HepG2 (cell line): ENCODE results near the gene RIPOR1. TPM values are rescaled to one million over a fixed set of nuclear protein-coding genes. Genes with fewer than 3 reads are reported as not detected.

Source experiments
- CC2D1A ChIP-seq: sonication (generic); formaldehyde crosslinking; IDR thresholded peaks from 2 replicates; pipeline ENCODE4 v1.8.1; 2023; ENCODE audit warnings: mild to moderate bottlenecking, missing genetic modification reagents
- CHCHD3 ChIP-seq: sonication (generic); formaldehyde crosslinking; IDR thresholded peaks from 2 replicates; pipeline ENCODE4 v1.8.0; 2022; ENCODE audit warnings: mild to moderate bottlenecking, missing genetic modification reagents, moderate library complexity
- ELF1 ChIP-seq: sonication (generic); formaldehyde crosslinking; IDR thresholded peaks from 2 replicates; pipeline ENCODE4 v1.4.0; 2020; ENCODE audit warnings: missing genetic modification reagents
- GRHL1 ChIP-seq: sonication (generic); formaldehyde crosslinking; conservative IDR thresholded peaks from 2 replicates; pipeline ENCODE4 v1.8.0; 2022; ENCODE audit warnings: missing genetic modification reagents
- IKZF1 ChIP-seq: fragments of 450-650 bp; IDR thresholded peaks from 2 replicates; pipeline ENCODE4 v1.7.1; 2016
- JUN ChIP-seq: sonication (generic); formaldehyde crosslinking; IDR thresholded peaks from 2 replicates; pipeline ENCODE4 v1.4.0; 2020; ENCODE audit warnings: mild to moderate bottlenecking, missing genetic modification reagents
- LRRFIP1 ChIP-seq: sonication (generic); formaldehyde crosslinking; conservative IDR thresholded peaks from 2 replicates; pipeline ENCODE4 v1.4.0; 2020; ENCODE audit warnings: missing genetic modification reagents
- NFE2L1 ChIP-seq: sonication (generic); formaldehyde crosslinking; IDR thresholded peaks from 2 replicates; pipeline ENCODE4 v1.4.0; 2020; ENCODE audit warnings: missing genetic modification reagents, mild to moderate bottlenecking, borderline replicate concordance
- RARG ChIP-seq: sonication (generic); formaldehyde crosslinking; IDR thresholded peaks from 2 replicates; pipeline ENCODE4 v1.4.0; 2020; ENCODE audit warnings: low read depth, mild to moderate bottlenecking, missing genetic modification reagents
- SIN3A ChIP-seq: IDR thresholded peaks from 2 replicates; pipeline ENCODE4 v1.6.1; 2011; ENCODE audit warnings: low read depth, mild to moderate bottlenecking, control low read depth, low read length, borderline replicate concordance
- SNAI1 ChIP-seq: sonication (generic); formaldehyde crosslinking; IDR thresholded peaks from 2 replicates; pipeline ENCODE4 v1.5.0; 2020; ENCODE audit warnings: mild to moderate bottlenecking, missing genetic modification reagents, borderline replicate concordance
- STAT6 ChIP-seq: sonication (generic); formaldehyde crosslinking; IDR thresholded peaks from 2 replicates; pipeline ENCODE4 v1.4.0; 2020; ENCODE audit warnings: missing genetic modification reagents, mild to moderate bottlenecking, borderline replicate concordance
- TAF15 ChIP-seq: fragments of 200-400 bp; formaldehyde crosslinking; IDR thresholded peaks from one replicate; pipeline ENCODE4 v1.6.1; 2018; ENCODE audit warnings: mild to moderate bottlenecking, low read depth, low read length; ENCODE audit not compliant: poor library complexity, severe bottlenecking
- ZC3H4 ChIP-seq: sonication (generic); formaldehyde crosslinking; IDR thresholded peaks from 2 replicates; pipeline ENCODE4 v1.4.0; 2020; ENCODE audit warnings: missing genetic modification reagents, borderline replicate concordance
- ZFP36L1 ChIP-seq: sonication (generic); formaldehyde crosslinking; IDR thresholded peaks from 2 replicates; pipeline ENCODE4 v1.8.0; 2022; ENCODE audit warnings: mild to moderate bottlenecking, missing genetic modification reagents, moderate library complexity
- ZIK1 ChIP-seq: sonication (generic); formaldehyde crosslinking; IDR thresholded peaks from 2 replicates; pipeline ENCODE4 v1.5.0; 2020; ENCODE audit warnings: mild to moderate bottlenecking, low read depth, missing genetic modification reagents, borderline replicate concordance
- ZNF274 ChIP-seq: sonication (generic); formaldehyde crosslinking; IDR thresholded peaks from 2 replicates; pipeline ENCODE4 v1.5.1; 2020; ENCODE audit warnings: mild to moderate bottlenecking, missing genetic modification reagents
- ZNF761 ChIP-seq: sonication (generic); formaldehyde crosslinking; conservative IDR thresholded peaks from 2 replicates; pipeline ENCODE4 v1.4.0; 2020; ENCODE audit warnings: mild to moderate bottlenecking, missing genetic modification reagents
- ZSCAN31 ChIP-seq: sonication (generic); formaldehyde crosslinking; IDR thresholded peaks from 2 replicates; pipeline ENCODE4 v1.5.0; 2020; ENCODE audit warnings: low read depth, mild to moderate bottlenecking, missing genetic modification reagents
- polyA plus RNA-seq, 8 experiments: library from polyadenylated mRNA; depleted of rRNA in 3 of 8; stranded (reverse) in 7 of 8; unstranded in 1 of 8; fragments of >200 nt; fragmentation: Illumina TruSeq in 4 of 8; extraction: Trizol in 4 of 8; gene quantifications; 2 replicates each; pipeline versions ENCODE4 v1.2.1 to v1.2.3, GENCODE V29; 2011 to 2016; ENCODE audit warnings: low read depth in 4 of 8, missing spikeins in 1 of 8, mixed read lengths in 1 of 8; ENCODE audit not compliant: insufficient read depth in 1 of 8
- total RNA-seq, 5 experiments: library from RNA; depleted of rRNA; stranded (reverse); fragments of >200 nt; fragmentation: Illumina TruSeq; extraction: Trizol; gene quantifications; 2 replicates each; pipeline ENCODE4 v1.2.3, GENCODE V29; 2016; ENCODE audit warnings: low read depth in 1 of 5
- TF ChIP-seq, protein P1 (sequence below): sonication (generic); formaldehyde crosslinking; IDR thresholded peaks from 2 replicates; pipeline ENCODE4 v1.4.0; 2020; ENCODE audit warnings: missing genetic modification reagents, borderline replicate concordance
- TF ChIP-seq, protein P2 (sequence below): sonication (generic); formaldehyde crosslinking; IDR thresholded peaks from 2 replicates; pipeline ENCODE4 v1.4.0; 2020; ENCODE audit warnings: mild to moderate bottlenecking, missing genetic modification reagents

RIPOR1 gene
- total and polyA plus RNA-seq, 2 of the 13 experiments (the other 11 are each of a cell fraction or from before 2014, with no cell fraction given), result 4.6 to 8.1 TPM

GRCh38 chr16:67561824-67562525, 33.3 kb downstream of the RIPOR1 start (continued):
- peak; percentile 51; the same call in 1 of the 2 replicates for TF ChIP-seq ZSCAN31
- TF ChIP-seq ZIK1 (CRISPR knock-in tag), result peak; percentile 41
- TF ChIP-seq, protein P1, sequence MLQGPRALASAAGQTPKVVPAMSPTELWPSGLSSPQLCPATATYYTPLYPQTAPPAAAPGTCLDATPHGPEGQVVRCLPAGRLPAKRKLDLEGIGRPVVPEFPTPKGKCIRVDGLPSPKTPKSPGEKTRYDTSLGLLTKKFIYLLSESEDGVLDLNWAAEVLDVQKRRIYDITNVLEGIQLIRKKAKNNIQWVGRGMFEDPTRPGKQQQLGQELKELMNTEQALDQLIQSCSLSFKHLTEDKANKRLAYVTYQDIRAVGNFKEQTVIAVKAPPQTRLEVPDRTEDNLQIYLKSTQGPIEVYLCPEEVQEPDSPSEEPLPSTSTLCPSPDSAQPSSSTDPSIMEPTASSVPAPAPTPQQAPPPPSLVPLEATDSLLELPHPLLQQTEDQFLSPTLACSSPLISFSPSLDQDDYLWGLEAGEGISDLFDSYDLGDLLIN, result peak; percentile 66; the same call in 1 of the 2 replicates
- no peak for TF ChIP-seq NFE2L1 (CRISPR knock-in tag)
- TF ChIP-seq STAT6, result peak; percentile 46; the same call in 1 of the 2 replicates
- TF ChIP-seq ZNF761, result 0 out of 2 replicates have a peak, but pooled peaks have one; percentile 20
- TF ChIP-seq CHCHD3 (CRISPR knock-in tag), result no peak
- TF ChIP-seq SIN3A, result no peak; the same call in none of the 2 replicates
- TF ChIP-seq TAF15, result no peak
- no peak for TF ChIP-seq GRHL1
- TF ChIP-seq ZC3H4 (CRISPR knock-in tag), result no peak
- 0 out of 2 replicates have a peak, but pooled peaks have one; percentile 68 for TF ChIP-seq ZFP36L1 (CRISPR knock-in tag)
- TF ChIP-seq IKZF1, result no peak
- TF ChIP-seq JUN (CRISPR knock-in tag), result no peak
- 0 out of 2 replicates have a peak, but pooled peaks have one; percentile 64 for TF ChIP-seq SNAI1 (CRISPR knock-in tag)
- TF ChIP-seq RARG (CRISPR knock-in tag), result no peak
- TF ChIP-seq ZNF274 (CRISPR knock-in tag), result peak; percentile 74
- TF ChIP-seq CC2D1A (CRISPR knock-in tag), result no peak
- peak; percentile 59; the same call in 1 of the 2 replicates for TF ChIP-seq ELF1 (CRISPR knock-in tag)
- TF ChIP-seq LRRFIP1, result no peak
- TF ChIP-seq, protein P2, sequence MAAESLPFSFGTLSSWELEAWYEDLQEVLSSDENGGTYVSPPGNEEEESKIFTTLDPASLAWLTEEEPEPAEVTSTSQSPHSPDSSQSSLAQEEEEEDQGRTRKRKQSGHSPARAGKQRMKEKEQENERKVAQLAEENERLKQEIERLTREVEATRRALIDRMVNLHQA (CRISPR knock-in tag), result no peak
